ENCODE results near the gene ANXA5.
"Not testable (repeated sequence)": the region's sequence is repeated elsewhere in the genome, so short reads cannot be mapped to it uniquely, and the experiment has no call there.

ANXA5 gene

GRCh38 chr4:121696581-121697461 lies at the start of gene ANXA5:
Gene ANXA5, minus strand, starts transcription at chr4:121696980. Its CDS starts 391 bp downstream, at chr4:121696589.
- peak within 1 kb of the TSS; percentile 87 for H2AFZ ChIP-seq (ENCODE audit: low read depth, low read length)
- H3K4me1 ChIP-seq (ENCODE audit: insufficient read depth, low read length), result peaks cover 15% of the 10 kb centered on the region
- no peaks in the 10 kb centered on the region for H3K36me3 ChIP-seq (ENCODE audit: insufficient read depth, low read length)
- H3K9me3 ChIP-seq (ENCODE audit: low read length), result no peaks in the 10 kb centered on the region
- peak within 1 kb of the TSS; percentile 100 for H3K4me3 ChIP-seq (ENCODE audit: low read length)
- no peaks in the 10 kb centered on the region for H3K27me3 ChIP-seq (ENCODE audit: insufficient read depth, low read length)

- no peak overlapping the region for H3K4me3 ChIP-seq (ENCODE audit: low read length)
- H2AFZ ChIP-seq (ENCODE audit: low read depth, low read length), result no peak overlapping the region
- H3K27me3 ChIP-seq (ENCODE audit: insufficient read depth, low read length), result no peaks in the 10 kb centered on the region
- H3K9me3 ChIP-seq (ENCODE audit: low read length), result no peaks in the 10 kb centered on the region
- H3K4me1 ChIP-seq (ENCODE audit: insufficient read depth, low read length), result no peaks in the 10 kb centered on the region
- no peaks in the 10 kb centered on the region for H3K36me3 ChIP-seq (ENCODE audit: insufficient read depth, low read length)
These were observed 46.0 kb upstream of the ANXA5 start for GRCh38 chr4:121742794-121743193.

GRCh38 chr4:121741751-121742150 lies 45.0 kb upstream of the ANXA5 start:
- H3K36me3 ChIP-seq (ENCODE audit: insufficient read depth, low read length), result no peaks in the 10 kb centered on the region
- no peaks in the 10 kb centered on the region for H3K27me3 ChIP-seq (ENCODE audit: insufficient read depth, low read length)
- no peaks in the 10 kb centered on the region for H3K4me1 ChIP-seq (ENCODE audit: insufficient read depth, low read length)
- H3K9me3 ChIP-seq (ENCODE audit: low read length), result no peaks in the 10 kb centered on the region
- H2AFZ ChIP-seq (ENCODE audit: low read depth, low read length), result no peak overlapping the region
- no peak overlapping the region for H3K4me3 ChIP-seq (ENCODE audit: low read length)

GRCh38 chr4:121740796-121741409 lies 44.1 kb upstream of the ANXA5 start:
- Histone ChIP-seq H3K4me3 (ENCODE audit: low read length) (no peak overlapping the region), H3K4me1 (ENCODE audit: insufficient read depth, low read length) (no peaks in the 10 kb centered on the region), H3K9me3 (ENCODE audit: low read length) (no peaks in the 10 kb centered on the region), H2AFZ (ENCODE audit: low read depth, low read length) (no peak overlapping the region), H3K27me3 (ENCODE audit: insufficient read depth, low read length) (no peaks in the 10 kb centered on the region), H3K36me3 (ENCODE audit: insufficient read depth, low read length) (no peaks in the 10 kb centered on the region)

- Histone ChIP-seq H3K4me3 (ENCODE audit: low read length) (no peak overlapping the region), H2AFZ (ENCODE audit: low read depth, low read length) (no peak overlapping the region), H3K27me3 (ENCODE audit: insufficient read depth, low read length) (no peaks in the 10 kb centered on the region), H3K4me1 (ENCODE audit: insufficient read depth, low read length) (no peaks in the 10 kb centered on the region), H3K9me3 (ENCODE audit: low read length) (no peaks in the 10 kb centered on the region), H3K36me3 (ENCODE audit: insufficient read depth, low read length) (no peaks in the 10 kb centered on the region)
These were observed 42.8 kb upstream of the ANXA5 start for GRCh38 chr4:121739575-121739974.

- no peaks in the 10 kb centered on the region for H3K36me3 ChIP-seq (ENCODE audit: insufficient read depth, low read length)
- H3K27me3 ChIP-seq (ENCODE audit: insufficient read depth, low read length), result no peaks in the 10 kb centered on the region
- no peaks in the 10 kb centered on the region for H3K4me1 ChIP-seq (ENCODE audit: insufficient read depth, low read length)
- no peak overlapping the region for H2AFZ ChIP-seq (ENCODE audit: low read depth, low read length)
- no peaks in the 10 kb centered on the region for H3K9me3 ChIP-seq (ENCODE audit: low read length)
- no peak overlapping the region for H3K4me3 ChIP-seq (ENCODE audit: low read length)
These were observed 42.2 kb upstream of the ANXA5 start for GRCh38 chr4:121738780-121739535.

GRCh38 chr4:121737846-121738554 lies 41.2 kb upstream of the ANXA5 start:
- Histone ChIP-seq H3K36me3 (ENCODE audit: insufficient read depth, low read length) (no peaks in the 10 kb centered on the region), H3K4me1 (ENCODE audit: insufficient read depth, low read length) (no peaks in the 10 kb centered on the region), H2AFZ (ENCODE audit: low read depth, low read length) (peak overlapping the region; percentile 32), H3K9me3 (ENCODE audit: low read length) (no peaks in the 10 kb centered on the region), H3K27me3 (ENCODE audit: insufficient read depth, low read length) (no peaks in the 10 kb centered on the region), H3K4me3 (ENCODE audit: low read length) (no peak overlapping the region)

- H3K36me3 ChIP-seq (ENCODE audit: insufficient read depth, low read length), result no peaks in the 10 kb centered on the region
- H3K9me3 ChIP-seq (ENCODE audit: low read length), result no peaks in the 10 kb centered on the region
- no peaks in the 10 kb centered on the region for H3K4me1 ChIP-seq (ENCODE audit: insufficient read depth, low read length)
- no peak overlapping the region for H3K4me3 ChIP-seq (ENCODE audit: low read length)
- H3K27me3 ChIP-seq (ENCODE audit: insufficient read depth, low read length), result no peaks in the 10 kb centered on the region
- no peak overlapping the region for H2AFZ ChIP-seq (ENCODE audit: low read depth, low read length)
These were observed 40.1 kb upstream of the ANXA5 start for GRCh38 chr4:121736735-121737351.

- Histone ChIP-seq H3K4me1 (ENCODE audit: insufficient read depth, low read length) (no peaks in the 10 kb centered on the region), H3K36me3 (ENCODE audit: insufficient read depth, low read length) (no peaks in the 10 kb centered on the region), H2AFZ (ENCODE audit: low read depth, low read length) (no peak overlapping the region), H3K27me3 (ENCODE audit: insufficient read depth, low read length) (no peaks in the 10 kb centered on the region), H3K9me3 (ENCODE audit: low read length) (no peaks in the 10 kb centered on the region), H3K4me3 (ENCODE audit: low read length) (no peak overlapping the region)
These were observed 37.8 kb upstream of the ANXA5 start for GRCh38 chr4:121734571-121734970.

- H3K4me1 ChIP-seq (ENCODE audit: insufficient read depth, low read length), result no peaks in the 10 kb centered on the region
- no peak overlapping the region for H2AFZ ChIP-seq (ENCODE audit: low read depth, low read length)
- H3K36me3 ChIP-seq (ENCODE audit: insufficient read depth, low read length), result no peaks in the 10 kb centered on the region
- H3K4me3 ChIP-seq (ENCODE audit: low read length), result no peak overlapping the region
- no peaks in the 10 kb centered on the region for H3K27me3 ChIP-seq (ENCODE audit: insufficient read depth, low read length)
- H3K9me3 ChIP-seq (ENCODE audit: low read length), result no peaks in the 10 kb centered on the region
These were observed 37.2 kb upstream of the ANXA5 start for GRCh38 chr4:121733942-121734341.

- H3K4me3 ChIP-seq (ENCODE audit: low read length); H2AFZ ChIP-seq (ENCODE audit: low read depth, low read length); H3K9me3 ChIP-seq (ENCODE audit: low read length); H3K27me3 ChIP-seq (ENCODE audit: insufficient read depth, low read length); H3K4me1 ChIP-seq (ENCODE audit: insufficient read depth, low read length); H3K36me3 ChIP-seq (ENCODE audit: insufficient read depth, low read length): not testable (repeated sequence)
These were observed 33.0 kb upstream of the ANXA5 start for GRCh38 chr4:121729753-121730152.

- no peaks in the 10 kb centered on the region for H3K9me3 ChIP-seq (ENCODE audit: low read length)
- H3K4me3 ChIP-seq (ENCODE audit: low read length), result no peak overlapping the region
- H3K4me1 ChIP-seq (ENCODE audit: insufficient read depth, low read length), result no peaks in the 10 kb centered on the region
- H3K27me3 ChIP-seq (ENCODE audit: insufficient read depth, low read length), result no peaks in the 10 kb centered on the region
- H2AFZ ChIP-seq (ENCODE audit: low read depth, low read length), result no peak overlapping the region
- no peaks in the 10 kb centered on the region for H3K36me3 ChIP-seq (ENCODE audit: insufficient read depth, low read length)
These were observed 32.0 kb upstream of the ANXA5 start for GRCh38 chr4:121728798-121729226.
